ENCODE data around the gene TP53AIP1.

Gene TP53AIP1

DNA sequence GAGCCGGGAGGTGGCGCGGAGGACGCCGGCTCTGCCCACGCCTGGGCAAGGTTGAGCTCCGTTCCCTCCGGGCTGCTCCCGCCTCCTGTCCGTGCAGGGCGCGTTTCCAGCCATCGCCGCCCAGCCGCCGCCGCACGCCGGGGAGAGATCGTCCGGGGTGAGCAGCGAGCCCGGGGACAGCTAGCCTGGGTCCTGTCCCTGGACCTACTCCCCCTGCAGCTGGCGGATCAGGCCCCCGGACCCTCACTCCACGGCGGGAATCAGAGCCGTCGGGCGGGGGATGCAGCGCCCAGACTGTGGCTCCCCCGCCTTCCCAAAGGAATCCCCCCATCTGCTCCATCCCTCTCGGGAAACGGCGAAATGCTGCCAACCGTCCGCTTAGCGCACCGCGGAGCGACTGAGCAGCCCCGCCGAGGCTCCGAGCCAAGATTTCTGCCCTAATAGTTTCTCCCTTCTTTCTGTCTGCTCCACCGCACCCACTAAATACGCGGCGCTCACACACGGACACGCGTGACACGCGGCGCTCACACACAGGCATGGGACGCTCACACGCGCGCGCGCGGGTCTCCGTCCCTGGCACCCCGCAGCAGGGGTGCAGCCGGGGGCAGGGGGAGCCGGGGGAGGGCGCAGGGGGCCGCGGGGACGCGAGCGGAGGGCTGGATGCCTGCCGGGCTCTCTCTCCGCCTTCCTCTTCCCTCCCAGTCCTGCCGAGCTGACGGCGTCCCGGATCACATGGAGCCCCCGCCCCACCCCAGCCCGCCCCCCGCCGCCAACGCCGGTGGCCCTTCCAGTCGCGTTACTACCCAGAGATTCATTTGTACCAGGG is 51.9 kb downstream of the TP53AIP1 start, which contains the start of gene KCNJ5:
Gene KCNJ5 (plus strand): TSS at position 814 of the 826 bp plus-strand sequence. CDS start 19,918 bp downstream, outside the sequence.
- no peaks in the 10 kb centered on the region for H3K9me3 ChIP-seq (ENCODE audit: control insufficient read depth, insufficient read depth, low read length)
- peaks cover 8% of the 10 kb centered on the region for H3K4me1 ChIP-seq (ENCODE audit: control insufficient read depth, insufficient read depth, low read length)
- no peaks in the 10 kb centered on the region for H3K36me3 ChIP-seq (ENCODE audit: control insufficient read depth, insufficient read depth, low read length)
- H3K27me3 ChIP-seq (ENCODE audit: control insufficient read depth, insufficient read depth, low read length) = peaks cover 93% of the 10 kb centered on the region
- no peak within 1 kb of the TSS for H3K9ac ChIP-seq (ENCODE audit: low read depth, low read length)
- H3K4me3 ChIP-seq (ENCODE audit: low read depth, low read length) = peak within 1 kb of the TSS; percentile 60

- peaks cover 88% of the 10 kb centered on the region for H3K27me3 ChIP-seq (ENCODE audit: control insufficient read depth, insufficient read depth, low read length)
- no peak overlapping the region for H3K9ac ChIP-seq (ENCODE audit: low read depth, low read length)
- peaks cover 8% of the 10 kb centered on the region for H3K4me1 ChIP-seq (ENCODE audit: control insufficient read depth, insufficient read depth, low read length)
- no peaks in the 10 kb centered on the region for H3K36me3 ChIP-seq (ENCODE audit: control insufficient read depth, insufficient read depth, low read length)
- H3K9me3 ChIP-seq (ENCODE audit: control insufficient read depth, insufficient read depth, low read length) = no peaks in the 10 kb centered on the region
- peak overlapping the region; percentile 60 for H3K4me3 ChIP-seq (ENCODE audit: low read depth, low read length)
These were observed 52.5 kb downstream of the TP53AIP1 start for GRCh38 chr11:128890216-128890542.

DNA sequence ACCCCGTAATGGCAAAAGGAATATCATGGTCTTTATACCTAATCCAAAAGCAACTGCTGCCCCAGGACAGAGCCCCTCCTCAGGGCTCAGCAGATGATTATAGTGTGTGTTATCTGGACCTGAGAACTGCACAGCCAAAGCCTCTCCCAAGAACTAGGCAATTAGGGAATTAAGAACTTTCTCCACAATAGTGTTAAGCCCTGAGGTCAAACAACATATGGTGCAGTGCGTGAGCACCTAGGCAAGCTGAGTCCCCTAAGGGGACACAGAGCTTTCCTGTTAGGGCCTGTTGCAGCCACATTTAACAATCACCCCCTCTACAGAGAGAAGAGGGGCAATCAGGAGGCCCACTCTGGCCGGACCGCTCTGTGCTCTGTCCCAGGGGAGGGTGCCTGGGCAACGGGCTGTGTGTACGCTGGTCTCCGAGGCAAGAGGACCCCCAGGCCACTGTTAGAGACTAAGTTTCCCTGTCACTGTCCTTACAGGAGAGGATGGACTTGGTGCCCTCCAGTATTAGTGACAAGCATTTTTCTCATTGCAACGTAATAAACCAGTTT is 52.9 kb downstream of the TP53AIP1 start:
- no peak overlapping the region for H3K9ac ChIP-seq (ENCODE audit: low read depth, low read length)
- no peaks in the 10 kb centered on the region for H3K9me3 ChIP-seq (ENCODE audit: control insufficient read depth, insufficient read depth, low read length)
- peak overlapping the region; percentile 60 for H3K4me3 ChIP-seq (ENCODE audit: low read depth, low read length)
- no peaks in the 10 kb centered on the region for H3K36me3 ChIP-seq (ENCODE audit: control insufficient read depth, insufficient read depth, low read length)
- H3K27me3 ChIP-seq (ENCODE audit: control insufficient read depth, insufficient read depth, low read length) = peaks cover 84% of the 10 kb centered on the region
- H3K4me1 ChIP-seq (ENCODE audit: control insufficient read depth, insufficient read depth, low read length) = peaks cover 8% of the 10 kb centered on the region

GRCh38 chr11:128888034-128888985 is 54.4 kb downstream of the TP53AIP1 start:
- peaks cover 74% of the 10 kb centered on the region for H3K27me3 ChIP-seq (ENCODE audit: control insufficient read depth, insufficient read depth, low read length)

DNA sequence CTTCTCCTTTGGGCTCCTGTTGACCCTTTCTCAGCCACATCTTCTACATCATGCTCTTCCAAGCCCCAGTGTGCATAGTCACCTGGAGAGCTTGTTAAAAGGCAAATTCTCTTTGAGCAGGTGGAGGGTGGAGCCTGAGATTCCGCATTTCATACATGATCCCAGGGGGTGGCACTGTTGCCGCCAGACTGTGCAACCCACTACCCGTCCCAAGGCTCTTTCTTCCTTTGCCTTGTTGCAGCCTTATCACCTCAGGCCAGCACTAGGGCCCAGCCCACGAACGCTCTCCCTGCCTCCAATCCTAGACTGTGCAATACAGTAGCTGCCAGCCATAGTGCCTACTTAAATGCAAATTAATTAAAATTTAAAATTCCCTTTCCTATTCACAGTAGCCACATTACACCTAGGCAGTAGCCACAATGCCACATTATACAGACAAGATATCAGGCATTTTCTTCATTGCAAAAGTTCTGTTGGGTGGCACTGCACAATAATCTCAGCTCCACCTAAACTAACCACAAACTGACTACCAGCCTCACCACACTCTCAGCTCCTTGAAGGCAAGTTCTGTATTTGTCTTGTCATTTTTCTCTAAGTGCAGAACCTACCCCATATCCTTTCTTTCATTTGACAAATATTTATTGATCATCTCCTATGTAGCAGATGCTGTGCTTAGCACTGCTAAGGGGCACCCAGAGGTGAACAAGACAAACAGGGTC is 56.1 kb downstream of the TP53AIP1 start:
- Histone ChIP-seq H3K36me3 (ENCODE audit: control insufficient read depth, insufficient read depth, low read length) (no peaks in the 10 kb centered on the region), H3K4me1 (ENCODE audit: control insufficient read depth, insufficient read depth, low read length) (peaks cover 8% of the 10 kb centered on the region), H3K27me3 (ENCODE audit: control insufficient read depth, insufficient read depth, low read length) (peaks cover 64% of the 10 kb centered on the region), H3K9me3 (ENCODE audit: control insufficient read depth, insufficient read depth, low read length) (no peaks in the 10 kb centered on the region), H3K9ac (ENCODE audit: low read depth, low read length) (no peak overlapping the region), H3K4me3 (ENCODE audit: low read depth, low read length) (no peak overlapping the region)

More at GRCh38 chr11:128888034-128888985, 54.4 kb downstream of the TP53AIP1 start:
- Histone ChIP-seq H3K36me3 (ENCODE audit: control insufficient read depth, insufficient read depth, low read length) (no peaks in the 10 kb centered on the region), H3K9me3 (ENCODE audit: control insufficient read depth, insufficient read depth, low read length) (no peaks in the 10 kb centered on the region), H3K9ac (ENCODE audit: low read depth, low read length) (no peak overlapping the region), H3K4me1 (ENCODE audit: control insufficient read depth, insufficient read depth, low read length) (peaks cover 8% of the 10 kb centered on the region), H3K4me3 (ENCODE audit: low read depth, low read length) (peak overlapping the region; percentile 28)
